Measurements from ENCODE around the gene PLA2G4F.

Gene PLA2G4F

DNA sequence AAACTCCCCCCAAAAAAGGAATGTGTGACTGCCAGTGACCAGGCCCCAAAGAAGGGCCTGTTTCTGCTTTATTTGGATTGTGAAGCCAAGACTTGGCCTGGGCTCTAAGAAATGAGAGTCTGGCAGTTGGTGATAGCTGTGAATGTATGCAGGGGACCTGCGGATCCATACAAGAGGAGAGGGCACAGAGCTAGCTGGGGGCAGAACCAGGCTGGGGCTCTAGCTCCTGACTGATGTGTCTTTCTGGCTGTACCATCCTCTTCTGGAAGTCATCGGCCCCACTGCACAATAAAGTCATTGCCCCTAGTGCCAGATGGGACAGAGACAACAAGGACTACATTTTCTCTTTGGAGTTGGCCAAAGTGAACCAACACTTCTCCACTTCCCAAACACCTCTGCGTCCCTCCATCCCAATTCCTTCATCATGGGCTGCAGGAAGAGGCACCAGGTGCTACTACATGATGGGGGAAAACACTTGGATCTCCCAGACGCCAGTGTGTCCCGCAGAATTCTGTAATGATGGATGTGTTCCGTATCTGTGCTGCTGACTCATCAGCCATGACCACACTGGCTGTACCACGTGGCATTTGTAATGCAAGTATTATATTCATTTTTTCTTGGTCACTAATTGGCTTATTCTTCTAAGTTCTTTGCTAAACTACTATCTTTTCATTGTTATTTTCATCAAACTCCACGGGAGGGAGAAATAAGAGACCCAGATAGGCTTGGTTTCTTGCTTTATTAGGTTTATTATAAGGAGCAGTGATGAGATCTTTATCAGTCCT lies 1.7 kb upstream of the PLA2G4F start:
- no peak overlapping the region for H2AFZ ChIP-seq (ENCODE audit: low read length)
- no peaks in the 10 kb centered on the region for H3K4me1 ChIP-seq (ENCODE audit: insufficient read depth, low read length, severe bottlenecking)
- no peaks in the 10 kb centered on the region; the same call in 1 of the 2 replicates for H3K27me3 ChIP-seq (ENCODE audit: insufficient read depth, low read length)
- H3K4me3 ChIP-seq (ENCODE audit: low read depth, low read length, poor library complexity, severe bottlenecking), result no peak overlapping the region
- TF ChIP-seq, protein P1, sequence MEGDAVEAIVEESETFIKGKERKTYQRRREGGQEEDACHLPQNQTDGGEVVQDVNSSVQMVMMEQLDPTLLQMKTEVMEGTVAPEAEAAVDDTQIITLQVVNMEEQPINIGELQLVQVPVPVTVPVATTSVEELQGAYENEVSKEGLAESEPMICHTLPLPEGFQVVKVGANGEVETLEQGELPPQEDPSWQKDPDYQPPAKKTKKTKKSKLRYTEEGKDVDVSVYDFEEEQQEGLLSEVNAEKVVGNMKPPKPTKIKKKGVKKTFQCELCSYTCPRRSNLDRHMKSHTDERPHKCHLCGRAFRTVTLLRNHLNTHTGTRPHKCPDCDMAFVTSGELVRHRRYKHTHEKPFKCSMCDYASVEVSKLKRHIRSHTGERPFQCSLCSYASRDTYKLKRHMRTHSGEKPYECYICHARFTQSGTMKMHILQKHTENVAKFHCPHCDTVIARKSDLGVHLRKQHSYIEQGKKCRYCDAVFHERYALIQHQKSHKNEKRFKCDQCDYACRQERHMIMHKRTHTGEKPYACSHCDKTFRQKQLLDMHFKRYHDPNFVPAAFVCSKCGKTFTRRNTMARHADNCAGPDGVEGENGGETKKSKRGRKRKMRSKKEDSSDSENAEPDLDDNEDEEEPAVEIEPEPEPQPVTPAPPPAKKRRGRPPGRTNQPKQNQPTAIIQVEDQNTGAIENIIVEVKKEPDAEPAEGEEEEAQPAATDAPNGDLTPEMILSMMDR (IDR thresholded peaks at IDR 0.05; ENCODE audit: low read length), result no peak
- no peak for TF ChIP-seq EZH2 (IDR thresholded peaks at IDR 0.05; ENCODE audit: borderline replicate concordance, low read length)
- H3F3A ChIP-seq (ENCODE audit: insufficient read depth, low read length), result no peaks in the 10 kb centered on the region
- no peaks in the 10 kb centered on the region for H4K20me1 ChIP-seq (ENCODE audit: insufficient read depth, low read length)
- H3K9ac ChIP-seq (ENCODE audit: low read length), result no peak overlapping the region
- H3K36me3 ChIP-seq (ENCODE audit: insufficient read depth, low read length), result peaks cover 51% of the 10 kb centered on the region
- H3K4me2 ChIP-seq (ENCODE audit: low read length), result no peak overlapping the region
- no peaks in the 10 kb centered on the region for H3K79me2 ChIP-seq (ENCODE audit: insufficient read depth, low read length)
- H3K9me2 ChIP-seq (ENCODE audit: low read depth, low read length), result no peaks in the 10 kb centered on the region
- H3K9me3 ChIP-seq (ENCODE audit: low read length), result no peaks in the 10 kb centered on the region
- H3K27ac ChIP-seq (ENCODE audit: low read depth, low read length, poor library complexity, severe bottlenecking), result no peak overlapping the region

DNA sequence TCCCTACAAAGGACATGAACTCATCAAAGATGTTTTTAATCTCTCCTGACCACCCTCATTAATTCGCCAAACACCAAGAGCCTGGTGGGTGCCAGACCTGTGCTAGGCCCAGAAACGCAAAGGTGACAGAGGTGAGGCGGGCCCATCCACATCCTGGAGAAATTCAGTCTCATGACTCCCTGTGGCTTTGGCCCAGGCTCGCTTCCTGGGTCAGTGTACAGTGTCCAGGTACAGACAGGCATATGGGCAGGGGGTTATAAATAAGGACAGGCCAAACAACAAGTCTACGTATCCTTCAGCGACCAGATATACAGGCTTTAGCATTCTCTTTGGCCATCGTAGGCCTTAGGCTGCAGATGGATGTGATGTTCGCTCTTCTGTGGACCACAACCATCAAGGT lies 945 bp upstream of the PLA2G4F start:
- H3K4me3 ChIP-seq (ENCODE audit: low read depth, low read length, poor library complexity, severe bottlenecking), result no peak overlapping the region
- no peaks in the 10 kb centered on the region for H3F3A ChIP-seq (ENCODE audit: insufficient read depth, low read length)
- H3K9me2 ChIP-seq (ENCODE audit: low read depth, low read length), result no peaks in the 10 kb centered on the region
- H3K4me1 ChIP-seq (ENCODE audit: insufficient read depth, low read length, severe bottlenecking), result no peaks in the 10 kb centered on the region
- no peaks in the 10 kb centered on the region for H3K9me3 ChIP-seq (ENCODE audit: low read length)
- no peaks in the 10 kb centered on the region for H3K79me2 ChIP-seq (ENCODE audit: insufficient read depth, low read length)
- no peak overlapping the region for H3K4me2 ChIP-seq (ENCODE audit: low read length)
- peaks cover 43% of the 10 kb centered on the region for H3K36me3 ChIP-seq (ENCODE audit: insufficient read depth, low read length)
- H3K9ac ChIP-seq (ENCODE audit: low read length), result no peak overlapping the region
- no peak overlapping the region for H3K27ac ChIP-seq (ENCODE audit: low read depth, low read length, poor library complexity, severe bottlenecking)
- H3K27me3 ChIP-seq (ENCODE audit: insufficient read depth, low read length), result no peaks in the 10 kb centered on the region; the same call in 1 of the 2 replicates
- no peak for TF ChIP-seq EZH2 (IDR thresholded peaks at IDR 0.05; ENCODE audit: borderline replicate concordance, low read length)
- TF ChIP-seq, protein P1 (IDR thresholded peaks at IDR 0.05; ENCODE audit: low read length), result no peak
- H4K20me1 ChIP-seq (ENCODE audit: insufficient read depth, low read length), result no peaks in the 10 kb centered on the region
- no peak overlapping the region for H2AFZ ChIP-seq (ENCODE audit: low read length)

DNA sequence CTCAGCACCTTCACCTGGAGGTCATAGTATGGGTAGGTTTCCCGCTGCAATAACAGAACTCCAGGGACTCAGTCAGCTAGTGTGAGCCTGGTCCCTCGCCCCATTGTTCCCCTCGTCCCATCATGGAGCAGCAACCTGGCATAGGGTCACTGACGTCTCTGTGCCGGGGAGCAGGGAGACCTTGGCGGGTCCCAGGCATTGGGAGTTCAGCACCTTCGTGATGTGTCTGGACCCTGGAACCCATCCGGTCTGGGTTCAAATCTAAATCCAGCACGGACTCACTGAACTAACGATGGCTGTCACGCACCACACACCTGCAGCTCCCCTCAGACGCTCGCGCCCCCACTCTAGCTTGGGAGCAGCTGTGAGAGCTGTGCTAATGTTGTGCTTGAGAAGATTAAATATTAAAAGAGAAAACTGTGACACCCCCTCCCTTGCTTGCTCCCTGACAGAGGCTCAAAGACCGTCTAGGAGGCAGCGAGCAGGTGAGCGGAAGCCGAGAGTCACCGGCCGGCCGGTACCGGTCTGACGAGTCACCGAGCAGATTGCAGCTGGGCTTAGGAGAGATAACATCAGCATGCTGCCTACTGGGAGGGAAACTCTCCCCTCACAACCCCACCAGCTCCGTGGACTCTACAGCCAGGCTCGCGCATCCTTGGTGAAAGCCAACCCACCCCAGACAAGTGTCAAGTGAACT lies 742 bp downstream of the PLA2G4F start:
- Histone ChIP-seq H3K9me3 (ENCODE audit: low read length) (no peaks in the 10 kb centered on the region), H3K36me3 (ENCODE audit: insufficient read depth, low read length) (peaks cover 26% of the 10 kb centered on the region), H3K9me2 (ENCODE audit: low read depth, low read length) (no peaks in the 10 kb centered on the region), H2AFZ (ENCODE audit: low read length) (no peak overlapping the region), H3K27me3 (ENCODE audit: insufficient read depth, low read length) (no peaks in the 10 kb centered on the region; the same call in 1 of the 2 replicates), H3K4me3 (ENCODE audit: low read depth, low read length, poor library complexity, severe bottlenecking) (no peak overlapping the region), H3K27ac (ENCODE audit: low read depth, low read length, poor library complexity, severe bottlenecking) (no peak overlapping the region), H3K4me1 (ENCODE audit: insufficient read depth, low read length, severe bottlenecking) (no peaks in the 10 kb centered on the region), H3K4me2 (ENCODE audit: low read length) (no peak overlapping the region), H3F3A (ENCODE audit: insufficient read depth, low read length) (no peaks in the 10 kb centered on the region), H3K9ac (ENCODE audit: low read length) (no peak overlapping the region), H3K79me2 (ENCODE audit: insufficient read depth, low read length) (no peaks in the 10 kb centered on the region), H4K20me1 (ENCODE audit: insufficient read depth, low read length) (no peaks in the 10 kb centered on the region)
- TF ChIP-seq EZH2 (IDR thresholded peaks at IDR 0.05; ENCODE audit: borderline replicate concordance, low read length), result no peak
- TF ChIP-seq, protein P1 (IDR thresholded peaks at IDR 0.05; ENCODE audit: low read length), result no peak

All from OCI-LY1 (cell line).